Measurements from ENCODE around the gene CDK18.

GRCh38 chr1:205578780-205579571 lies 74.5 kb downstream of the CDK18 start:
- TF ChIP-seq SMC3 (conservative IDR thresholded peaks at IDR 0.05; ENCODE audit: poor library complexity) (no peak), EP300 (conservative IDR thresholded peaks at IDR 0.05; ENCODE audit: poor library complexity, severe bottlenecking) (no peak), MXI1 (conservative IDR thresholded peaks at IDR 0.05; ENCODE audit: poor library complexity, severe bottlenecking) (no peak), EZH2 (IDR thresholded peaks at IDR 0.05; ENCODE audit: borderline replicate concordance, insufficient read depth, low read length, poor library complexity, severe bottlenecking) (no peak)
- TF ChIP-seq, protein P1, sequence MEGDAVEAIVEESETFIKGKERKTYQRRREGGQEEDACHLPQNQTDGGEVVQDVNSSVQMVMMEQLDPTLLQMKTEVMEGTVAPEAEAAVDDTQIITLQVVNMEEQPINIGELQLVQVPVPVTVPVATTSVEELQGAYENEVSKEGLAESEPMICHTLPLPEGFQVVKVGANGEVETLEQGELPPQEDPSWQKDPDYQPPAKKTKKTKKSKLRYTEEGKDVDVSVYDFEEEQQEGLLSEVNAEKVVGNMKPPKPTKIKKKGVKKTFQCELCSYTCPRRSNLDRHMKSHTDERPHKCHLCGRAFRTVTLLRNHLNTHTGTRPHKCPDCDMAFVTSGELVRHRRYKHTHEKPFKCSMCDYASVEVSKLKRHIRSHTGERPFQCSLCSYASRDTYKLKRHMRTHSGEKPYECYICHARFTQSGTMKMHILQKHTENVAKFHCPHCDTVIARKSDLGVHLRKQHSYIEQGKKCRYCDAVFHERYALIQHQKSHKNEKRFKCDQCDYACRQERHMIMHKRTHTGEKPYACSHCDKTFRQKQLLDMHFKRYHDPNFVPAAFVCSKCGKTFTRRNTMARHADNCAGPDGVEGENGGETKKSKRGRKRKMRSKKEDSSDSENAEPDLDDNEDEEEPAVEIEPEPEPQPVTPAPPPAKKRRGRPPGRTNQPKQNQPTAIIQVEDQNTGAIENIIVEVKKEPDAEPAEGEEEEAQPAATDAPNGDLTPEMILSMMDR (IDR thresholded peaks at IDR 0.05; ENCODE audit: poor library complexity, severe bottlenecking), result no peak

Measured in neural cell (in vitro differentiated cells).